Esophagus squamous epithelium (tissue), 4 donors: Measurements from ENCODE around the gene VRK2.

Experiments
- CTCF ChIP-seq, 6 experiments: fragments of 450-650 bp in 4 of 6; fragments of 200-600 bp in 2 of 6; sonication (generic) in 2 of 6; IDR thresholded peaks; one replicate each; pipeline ENCODE4 v1.5.1; 2016 to 2019; ENCODE audit warnings: antibody characterized with exemption in 6 of 6, mild to moderate bottlenecking in 4 of 6, moderate library complexity in 4 of 6
- POLR2A ChIP-seq, 4 donors: fragments of 450-650 bp; IDR thresholded peaks; one replicate each; pipeline ENCODE4 v1.6.1; 2017; ENCODE audit warnings: antibody characterized with exemption in 4 of 4, mild to moderate bottlenecking in 4 of 4, moderate library complexity in 3 of 4

DNA sequence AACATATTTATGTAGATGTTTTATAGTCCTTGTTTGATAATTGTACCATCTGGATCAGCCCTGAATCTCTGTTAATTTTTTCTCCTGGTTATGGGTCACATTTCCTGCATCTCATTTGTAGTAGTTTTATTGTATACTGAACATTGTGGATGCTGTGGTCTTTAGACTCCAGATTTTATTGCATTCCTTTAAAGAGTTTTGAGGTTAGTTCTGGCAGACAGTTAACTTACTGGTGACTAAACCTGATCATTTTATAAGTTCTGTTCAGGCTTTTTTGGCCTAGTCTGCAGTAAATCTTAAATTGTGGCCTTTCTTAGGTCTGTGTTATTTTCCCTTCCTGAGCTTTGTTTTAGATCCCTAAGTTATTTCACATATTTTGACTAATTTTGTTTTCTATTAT, 110.2 kb downstream of the VRK2 start:
- TF ChIP-seq POLR2A (IDR thresholded peaks at IDR 0.05) (no peak), CTCF (IDR thresholded peaks at IDR 0.05) (no peak)
